ENCODE measurements around the gene PTGER2.

DNA sequence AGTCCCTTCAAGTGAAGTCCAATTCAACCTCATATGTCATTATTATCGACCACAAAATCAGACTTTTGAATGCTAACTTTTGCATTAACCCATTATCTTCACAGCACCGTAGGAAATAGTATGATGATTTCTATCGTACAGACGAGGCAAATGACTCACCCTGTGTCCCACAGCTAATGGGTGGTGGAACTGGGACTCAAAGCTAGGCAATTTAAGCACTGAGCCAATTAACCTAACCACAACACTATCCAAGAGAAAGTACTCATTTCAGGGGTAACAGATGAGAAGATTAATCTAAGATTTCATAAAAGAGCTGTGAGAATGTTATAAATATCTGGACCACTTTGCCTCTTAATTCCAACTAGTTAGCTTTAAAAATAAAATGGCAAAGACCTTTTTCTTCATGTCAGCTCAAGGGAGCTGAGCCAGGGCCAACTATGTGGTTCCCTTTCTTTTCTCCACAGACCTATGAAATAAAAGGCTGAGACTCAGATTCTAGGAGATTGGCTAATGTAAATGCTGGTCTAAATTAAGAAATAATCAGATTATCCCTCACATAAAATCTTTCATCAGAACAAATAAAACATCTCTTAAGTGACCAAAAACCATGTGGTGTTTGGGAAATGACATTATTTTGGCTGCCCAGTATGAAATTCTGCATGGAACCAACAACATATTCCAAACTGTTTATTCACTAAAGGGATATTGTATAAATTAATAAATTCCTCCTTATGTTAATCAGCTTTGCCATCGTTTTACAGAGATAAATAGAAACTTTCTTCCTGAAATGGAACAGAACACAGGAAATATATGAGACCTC, 4.9 kb downstream of the PTGER2 start:
- TF ChIP-seq, protein P1, sequence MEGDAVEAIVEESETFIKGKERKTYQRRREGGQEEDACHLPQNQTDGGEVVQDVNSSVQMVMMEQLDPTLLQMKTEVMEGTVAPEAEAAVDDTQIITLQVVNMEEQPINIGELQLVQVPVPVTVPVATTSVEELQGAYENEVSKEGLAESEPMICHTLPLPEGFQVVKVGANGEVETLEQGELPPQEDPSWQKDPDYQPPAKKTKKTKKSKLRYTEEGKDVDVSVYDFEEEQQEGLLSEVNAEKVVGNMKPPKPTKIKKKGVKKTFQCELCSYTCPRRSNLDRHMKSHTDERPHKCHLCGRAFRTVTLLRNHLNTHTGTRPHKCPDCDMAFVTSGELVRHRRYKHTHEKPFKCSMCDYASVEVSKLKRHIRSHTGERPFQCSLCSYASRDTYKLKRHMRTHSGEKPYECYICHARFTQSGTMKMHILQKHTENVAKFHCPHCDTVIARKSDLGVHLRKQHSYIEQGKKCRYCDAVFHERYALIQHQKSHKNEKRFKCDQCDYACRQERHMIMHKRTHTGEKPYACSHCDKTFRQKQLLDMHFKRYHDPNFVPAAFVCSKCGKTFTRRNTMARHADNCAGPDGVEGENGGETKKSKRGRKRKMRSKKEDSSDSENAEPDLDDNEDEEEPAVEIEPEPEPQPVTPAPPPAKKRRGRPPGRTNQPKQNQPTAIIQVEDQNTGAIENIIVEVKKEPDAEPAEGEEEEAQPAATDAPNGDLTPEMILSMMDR (conservative IDR thresholded peaks at IDR 0.05; ENCODE audit: low read depth, low read length): no peak
- no peak for TF ChIP-seq EZH2 (IDR thresholded peaks at IDR 0.05; ENCODE audit: borderline replicate concordance, low read depth, low read length, poor library complexity, severe bottlenecking)

All from A673 (cell line).